ENCODE measurements around the gene POU3F3. TPM values are rescaled to one million over a fixed set of nuclear protein-coding genes. Genes with fewer than 3 reads are reported as not detected.
A peak's percentile ranks its signal among the peaks of the same experiment; 100 is the strongest.

Gene POU3F3
- polyA plus RNA-seq, 4 donors = 1.1 to 109 (median 95.0) TPM

DNA sequence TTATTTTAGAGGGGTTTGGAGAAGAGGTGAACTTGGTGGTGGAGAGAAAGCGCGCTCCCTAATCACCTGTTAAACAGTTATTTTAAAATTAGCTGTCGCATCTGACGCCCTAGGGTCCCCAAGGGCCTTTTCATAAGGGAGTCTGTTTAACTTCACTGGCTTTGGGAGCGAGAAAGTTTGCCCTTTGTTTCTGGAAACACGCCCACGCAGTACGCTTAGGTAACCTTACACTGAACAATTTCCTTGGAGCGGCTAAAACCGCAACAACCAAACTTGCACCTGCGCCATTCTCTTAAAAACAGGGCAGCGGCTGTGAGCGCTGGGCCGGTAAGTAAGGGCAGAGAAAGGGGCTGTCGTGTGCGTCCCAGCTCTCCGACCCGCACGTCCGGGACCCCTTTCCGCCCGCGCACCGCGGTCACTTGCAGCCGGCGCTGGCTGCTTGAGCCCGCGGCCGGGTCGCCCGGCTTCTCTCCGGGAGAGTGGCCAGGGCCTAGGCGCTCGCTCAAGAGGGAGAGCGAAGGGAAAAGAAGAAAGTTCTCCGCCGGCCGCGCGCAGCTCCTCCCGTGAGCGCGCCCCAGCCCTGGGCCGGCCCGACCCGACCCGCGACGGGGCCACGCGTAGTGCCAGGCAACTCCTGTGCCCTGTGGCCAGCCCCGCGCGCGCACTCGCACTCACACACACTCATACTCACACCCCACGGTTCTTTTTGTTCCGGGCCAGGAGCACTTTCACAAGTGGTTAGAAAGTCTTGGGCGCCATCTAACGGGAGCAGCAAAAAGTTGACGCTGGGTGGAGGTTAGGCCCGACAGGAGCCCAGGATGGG lies 19.2 kb downstream of the POU3F3 start:
- peak in 1 of 4 donors; percentile 80 for DNase-seq (ENCODE audit: low read depth in 4 of 4, low spot score in 3 of 4)

DNA sequence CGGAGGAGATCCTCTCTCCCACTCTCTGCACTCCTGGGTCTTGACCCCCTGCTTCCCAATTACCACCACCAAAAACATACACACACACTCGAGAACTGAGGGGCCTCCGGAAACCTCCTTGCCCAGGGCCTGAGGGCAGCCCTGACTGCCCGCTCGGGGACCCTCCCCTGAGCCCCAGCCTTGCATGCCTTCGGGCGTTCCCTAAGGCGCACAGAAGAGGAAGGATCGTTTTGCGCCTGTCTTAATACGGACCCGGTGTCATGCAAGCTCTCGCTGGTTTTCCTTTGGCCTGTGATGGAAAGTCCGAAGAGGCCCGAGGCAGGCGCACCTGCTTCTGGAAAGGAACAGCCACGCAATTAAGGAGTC lies 19.8 kb downstream of the POU3F3 start:
- no peak for DNase-seq (ENCODE audit: low read depth in 4 of 4, low spot score in 3 of 4)

GRCh38 chr2:104874230-104874629 lies 20.3 kb downstream of the POU3F3 start:
- DNase-seq (ENCODE audit: low read depth in 4 of 4, low spot score in 3 of 4) = no peak

DNA sequence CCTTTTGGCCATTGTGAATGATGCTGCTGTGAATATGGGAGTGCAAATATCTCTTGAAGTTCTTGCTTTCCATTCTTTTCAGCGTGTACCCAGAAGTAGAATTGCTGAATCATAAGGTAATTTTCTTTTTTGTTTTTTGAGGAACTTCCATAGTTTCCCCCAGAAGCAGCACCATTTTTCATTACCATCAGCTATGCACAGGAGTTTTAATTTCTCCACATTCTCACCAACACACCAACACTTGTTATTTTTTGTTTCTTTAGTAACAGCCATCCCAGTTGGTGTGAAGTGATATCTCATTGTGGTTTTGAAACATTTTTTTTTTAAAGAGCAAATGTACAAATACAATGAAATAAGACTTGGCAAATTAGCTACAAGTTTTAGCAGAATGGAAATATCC lies 21.3 kb downstream of the POU3F3 start:
- no peak for DNase-seq (ENCODE audit: low read depth in 4 of 4, low spot score in 3 of 4)

DNA sequence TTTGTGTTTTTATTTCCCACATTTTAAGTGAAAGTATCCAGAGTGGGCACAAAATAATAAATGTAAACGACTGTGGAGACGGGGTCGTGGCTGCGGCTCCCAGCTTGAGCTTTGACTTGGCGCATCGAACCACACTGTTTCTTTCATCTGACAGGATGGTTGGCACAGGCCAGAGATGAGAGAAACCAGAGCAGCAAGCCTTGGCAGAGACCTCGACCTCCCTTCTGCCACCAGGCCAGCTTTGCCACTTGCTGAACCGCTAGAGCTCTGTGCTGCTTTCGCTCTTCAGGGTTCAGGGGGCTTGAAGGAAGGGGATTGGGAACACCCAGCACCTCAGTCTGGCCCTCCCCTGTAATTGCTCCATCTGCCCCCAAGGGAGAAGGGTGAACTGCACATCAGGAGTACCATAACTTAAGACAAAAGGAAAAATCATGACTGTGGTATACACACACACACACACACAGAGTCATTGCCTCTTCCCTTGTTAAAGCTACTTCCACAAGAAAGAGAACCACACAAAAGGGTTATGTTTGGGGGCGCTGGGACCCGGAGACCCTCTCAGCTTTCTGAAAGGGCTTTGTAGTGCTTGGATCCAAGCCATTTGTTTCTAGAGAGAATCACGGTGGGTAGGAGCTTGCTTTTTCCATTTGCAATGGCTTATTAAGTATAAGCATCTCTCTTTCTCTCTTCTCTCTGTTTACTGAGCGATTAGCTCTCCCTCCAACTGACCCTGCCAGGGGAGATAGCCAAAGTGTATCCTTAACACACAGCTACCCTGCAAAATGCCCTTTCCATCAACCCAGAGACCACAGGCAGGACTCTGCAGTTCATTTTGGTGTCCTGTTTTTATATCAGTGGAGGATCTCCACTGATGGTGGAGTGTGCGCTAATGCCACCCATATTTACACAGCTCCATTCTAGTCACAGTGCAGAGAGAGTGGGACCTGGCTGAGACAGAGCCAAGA lies 23.0 kb downstream of the POU3F3 start:
- no peak for DNase-seq (ENCODE audit: low read depth in 4 of 4, low spot score in 3 of 4)

- no peak for DNase-seq (ENCODE audit: low read depth in 4 of 4, low spot score in 3 of 4)
These were observed 25.1 kb downstream of the POU3F3 start for GRCh38 chr2:104878863-104879512.

DNA sequence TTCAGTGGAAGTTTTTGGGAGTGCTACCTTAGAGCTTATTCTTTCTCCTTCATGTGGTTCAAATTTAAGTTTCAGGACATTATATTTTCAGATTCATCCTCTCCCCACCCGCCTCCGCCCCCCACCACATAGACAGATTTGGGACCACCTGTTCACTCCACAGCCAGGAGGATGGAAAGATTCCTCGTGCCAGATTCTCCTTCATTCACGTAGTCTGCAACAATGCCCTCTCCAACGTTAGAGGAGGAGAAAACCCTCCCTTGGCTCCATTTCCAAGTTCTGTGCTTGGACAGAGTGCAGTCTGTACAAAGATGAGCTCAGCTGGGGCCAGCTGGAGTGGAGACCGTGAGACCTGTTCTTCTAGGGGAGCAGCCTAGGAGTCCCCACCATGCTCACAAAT lies 26.2 kb downstream of the POU3F3 start:
- no peak for DNase-seq (ENCODE audit: low read depth in 4 of 4, low spot score in 3 of 4)

GRCh38 chr2:104883357-104883756 lies 29.4 kb downstream of the POU3F3 start:
- no peak for DNase-seq (ENCODE audit: low read depth in 4 of 4, low spot score in 3 of 4)

DNA sequence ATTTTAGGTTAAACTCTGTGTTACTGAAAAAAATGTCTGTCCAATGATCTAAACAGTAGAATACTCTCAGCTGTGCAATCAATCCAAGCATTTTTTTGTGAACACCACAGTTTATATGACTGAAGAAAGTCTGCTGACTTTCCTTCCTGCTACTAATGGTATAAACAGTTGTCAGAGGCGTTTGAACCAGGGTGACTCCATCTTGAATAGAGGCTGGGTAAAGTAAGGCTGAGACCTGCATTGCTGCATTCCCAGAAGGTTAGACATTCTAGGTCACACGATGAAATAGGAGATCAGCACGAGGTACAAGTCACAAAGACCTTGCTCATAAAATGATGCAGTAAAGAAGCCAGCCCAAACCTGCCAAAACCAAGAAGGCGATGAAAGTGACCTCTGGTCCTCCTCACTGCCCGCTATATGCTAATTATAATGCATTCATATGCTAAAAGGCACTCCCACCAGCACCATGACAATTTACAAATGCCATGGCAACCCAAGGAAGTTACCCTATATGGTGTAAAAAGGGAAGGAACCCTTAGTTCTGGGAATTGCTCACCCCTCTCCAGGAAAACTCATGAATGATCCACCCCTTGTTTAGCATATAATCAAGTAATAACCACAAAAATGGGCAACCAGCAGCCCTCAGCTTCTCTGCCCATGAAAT lies 31.3 kb downstream of the POU3F3 start:
- no peak for DNase-seq (ENCODE audit: low read depth in 4 of 4, low spot score in 3 of 4)

DNA sequence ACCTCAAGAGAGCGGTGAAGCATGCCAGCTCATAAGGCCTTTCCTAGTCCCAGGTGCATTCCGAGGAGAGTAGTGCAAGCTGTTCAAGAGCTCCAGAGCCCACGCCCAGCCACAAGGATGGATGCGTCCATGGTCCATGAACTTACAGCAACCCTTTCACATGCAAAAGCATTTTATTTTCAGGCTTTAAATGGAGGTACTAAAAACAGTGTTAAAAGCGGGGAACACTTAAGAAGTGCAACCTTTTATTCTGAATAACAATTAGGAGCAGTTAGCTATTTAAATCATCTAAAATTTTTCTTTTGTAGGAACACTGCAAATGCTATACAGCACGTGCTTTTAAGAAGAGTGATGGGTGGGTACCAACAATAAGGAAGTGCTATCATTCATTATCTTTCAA lies 33.8 kb downstream of the POU3F3 start:
- no peak for DNase-seq (ENCODE audit: low read depth in 4 of 4, low spot score in 3 of 4)

- DNase-seq (ENCODE audit: low read depth in 4 of 4, low spot score in 3 of 4) = no peak
These were observed 34.8 kb downstream of the POU3F3 start for GRCh38 chr2:104888489-104889258.

GRCh38 chr2:104889291-104889959 lies 35.5 kb downstream of the POU3F3 start:
- DNase-seq (ENCODE audit: low read depth in 4 of 4, low spot score in 3 of 4) = no peak

DNA sequence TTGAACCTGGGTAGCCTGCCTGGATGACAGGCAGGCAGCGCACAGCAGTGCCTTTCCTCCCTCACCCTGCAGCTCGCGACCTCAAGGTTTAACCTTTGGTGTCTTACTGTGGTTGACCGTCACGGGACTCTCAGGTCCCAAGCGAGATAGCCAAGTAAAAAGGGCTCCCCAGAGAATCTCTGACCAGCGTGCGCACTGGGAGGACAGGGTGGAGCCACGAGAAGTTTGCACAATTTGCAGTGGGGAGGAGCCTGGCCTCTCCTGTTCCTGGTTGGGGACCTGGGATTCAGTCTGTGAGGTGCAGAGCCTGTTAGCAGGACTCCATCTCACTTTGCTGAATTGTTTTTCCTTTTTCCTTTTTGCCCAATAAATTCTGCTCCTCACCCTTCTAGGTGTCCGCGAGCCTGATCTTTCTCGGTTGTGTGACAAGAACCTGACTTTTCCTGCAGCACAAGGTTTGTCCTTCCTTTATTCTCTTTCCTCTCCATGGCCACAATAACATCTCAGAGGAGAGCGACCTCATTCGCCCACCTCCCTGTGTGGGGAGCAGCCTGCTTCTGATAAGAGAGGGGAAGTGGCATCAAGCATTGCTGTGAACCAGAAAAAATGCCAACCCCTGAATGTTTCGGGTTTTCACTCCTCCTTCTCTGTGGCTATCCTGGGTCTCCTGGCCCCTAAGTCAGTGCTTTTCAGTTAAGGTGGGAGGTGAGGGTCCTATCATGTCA lies 36.2 kb downstream of the POU3F3 start:
- no peak for DNase-seq (ENCODE audit: low read depth in 4 of 4, low spot score in 3 of 4)

- DNase-seq (ENCODE audit: low read depth in 4 of 4, low spot score in 3 of 4) = no peak
These were observed 36.8 kb downstream of the POU3F3 start for GRCh38 chr2:104890685-104891069.

- no peak for DNase-seq (ENCODE audit: low read depth in 4 of 4, low spot score in 3 of 4)
These were observed 37.2 kb downstream of the POU3F3 start for GRCh38 chr2:104891145-104891544.

- no peak for DNase-seq (ENCODE audit: low read depth in 4 of 4, low spot score in 3 of 4)
These were observed 42.5 kb downstream of the POU3F3 start for GRCh38 chr2:104896446-104896845.

DNA sequence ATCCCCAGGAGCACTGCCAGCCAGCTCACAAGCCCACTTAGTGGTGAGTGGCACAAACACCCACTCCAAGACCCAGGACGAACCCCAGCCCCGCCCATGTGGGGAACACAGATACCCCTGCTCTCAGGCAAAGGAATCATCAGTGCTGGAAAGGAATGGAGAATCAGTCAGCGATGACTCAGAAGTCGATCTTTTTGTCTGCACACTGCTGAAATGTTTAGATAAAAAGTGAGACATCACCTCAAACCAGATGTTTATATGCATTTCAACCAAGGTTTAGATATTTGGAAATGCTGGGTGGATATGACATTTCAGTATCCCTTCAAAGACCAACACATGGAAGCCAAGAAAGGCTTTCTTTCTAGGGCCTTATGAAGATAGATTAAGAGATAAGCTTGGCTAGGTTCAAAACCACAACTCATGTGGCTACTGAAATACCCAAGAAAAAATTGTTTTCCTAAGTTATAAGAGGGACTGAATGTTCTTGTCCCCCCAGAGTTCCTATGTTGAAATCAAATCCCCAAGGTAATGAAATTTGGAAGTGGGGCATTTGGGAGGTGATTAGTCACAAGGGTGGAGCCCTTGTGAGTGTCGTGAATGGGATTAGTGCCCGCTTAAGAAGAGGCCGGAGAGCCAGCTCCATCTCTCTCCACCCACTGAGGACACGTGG lies 43.7 kb downstream of the POU3F3 start:
- no peak for DNase-seq (ENCODE audit: low read depth in 4 of 4, low spot score in 3 of 4)

DNA sequence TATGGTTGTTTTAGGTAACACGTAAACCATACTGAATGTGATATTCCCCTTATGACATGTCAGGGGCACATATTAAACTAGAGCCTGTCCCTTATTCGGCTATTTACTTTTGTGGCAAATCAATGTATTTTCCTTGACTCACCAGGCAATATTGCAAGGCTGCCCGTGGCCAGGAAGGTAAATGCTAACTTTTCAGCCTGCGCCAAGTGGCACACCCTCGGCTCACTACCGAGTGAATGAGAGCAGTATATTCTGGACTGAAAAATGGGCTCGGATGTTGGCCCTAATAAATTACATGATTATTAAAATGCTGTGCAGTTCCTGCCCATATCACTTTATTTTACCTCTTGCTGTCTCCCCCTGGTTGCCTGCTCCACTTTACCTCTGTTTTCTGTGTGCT lies 46.7 kb downstream of the POU3F3 start:
- DNase-seq (ENCODE audit: low read depth in 4 of 4, low spot score in 3 of 4) = no peak

Data from left renal pelvis (tissue), 4 donors.